D721Med (cell line): ENCODE measurements around the gene TEDDM1.

Experiments
- DNase-seq: peaks from one replicate; pipeline ENCODE4 v3.0.0; 2011; ENCODE audit warnings: low spot score; ENCODE audit not compliant: insufficient read length
- FAIRE-seq: peaks from 2 replicates; lab custom pipeline; 2011; peaks lifted over from hg19 to GRCh38; lab: Jason Lieb, UNC
- TF ChIP-seq, protein P1 (sequence below): IDR thresholded peaks from 2 replicates; pipeline ENCODE4 v1.5.1; 2012; ENCODE audit warnings: mild to moderate bottlenecking, control low read depth; ENCODE audit not compliant: insufficient read depth; ENCODE audit errors: missing control alignments

Gene TEDDM1

GRCh38 chr1:182441719-182442118 is 41.3 kb upstream of the TEDDM1 start:
- FAIRE-seq = no peak
- no peak for DNase-seq
- TF ChIP-seq, protein P1, sequence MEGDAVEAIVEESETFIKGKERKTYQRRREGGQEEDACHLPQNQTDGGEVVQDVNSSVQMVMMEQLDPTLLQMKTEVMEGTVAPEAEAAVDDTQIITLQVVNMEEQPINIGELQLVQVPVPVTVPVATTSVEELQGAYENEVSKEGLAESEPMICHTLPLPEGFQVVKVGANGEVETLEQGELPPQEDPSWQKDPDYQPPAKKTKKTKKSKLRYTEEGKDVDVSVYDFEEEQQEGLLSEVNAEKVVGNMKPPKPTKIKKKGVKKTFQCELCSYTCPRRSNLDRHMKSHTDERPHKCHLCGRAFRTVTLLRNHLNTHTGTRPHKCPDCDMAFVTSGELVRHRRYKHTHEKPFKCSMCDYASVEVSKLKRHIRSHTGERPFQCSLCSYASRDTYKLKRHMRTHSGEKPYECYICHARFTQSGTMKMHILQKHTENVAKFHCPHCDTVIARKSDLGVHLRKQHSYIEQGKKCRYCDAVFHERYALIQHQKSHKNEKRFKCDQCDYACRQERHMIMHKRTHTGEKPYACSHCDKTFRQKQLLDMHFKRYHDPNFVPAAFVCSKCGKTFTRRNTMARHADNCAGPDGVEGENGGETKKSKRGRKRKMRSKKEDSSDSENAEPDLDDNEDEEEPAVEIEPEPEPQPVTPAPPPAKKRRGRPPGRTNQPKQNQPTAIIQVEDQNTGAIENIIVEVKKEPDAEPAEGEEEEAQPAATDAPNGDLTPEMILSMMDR = no peak

- no peak for DNase-seq
- FAIRE-seq = no peak
- TF ChIP-seq, protein P1 = no peak
These were observed 37.9 kb upstream of the TEDDM1 start for GRCh38 chr1:182438326-182438725.

DNA sequence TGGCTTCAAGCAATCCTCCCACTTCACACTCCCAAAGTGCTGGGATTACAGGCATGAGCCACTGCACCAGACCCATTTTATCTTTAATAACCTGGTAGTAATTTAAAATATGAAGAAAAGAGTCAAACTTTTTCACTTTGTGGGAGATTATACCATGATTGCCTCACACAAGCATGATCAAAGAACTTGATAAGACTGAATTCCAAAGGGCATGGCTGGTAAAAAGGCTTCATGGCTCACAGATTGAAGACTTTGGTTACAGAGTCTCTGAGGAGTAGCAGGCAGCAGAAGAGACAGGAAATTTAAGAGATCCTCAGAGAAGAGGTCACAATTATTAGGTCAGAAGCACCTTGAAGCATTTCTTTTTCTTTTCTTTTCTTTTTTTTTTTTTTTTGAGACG is 33.1 kb upstream of the TEDDM1 start:
- DNase-seq = no peak
- no peak for FAIRE-seq
- TF ChIP-seq, protein P1 = no peak

DNA sequence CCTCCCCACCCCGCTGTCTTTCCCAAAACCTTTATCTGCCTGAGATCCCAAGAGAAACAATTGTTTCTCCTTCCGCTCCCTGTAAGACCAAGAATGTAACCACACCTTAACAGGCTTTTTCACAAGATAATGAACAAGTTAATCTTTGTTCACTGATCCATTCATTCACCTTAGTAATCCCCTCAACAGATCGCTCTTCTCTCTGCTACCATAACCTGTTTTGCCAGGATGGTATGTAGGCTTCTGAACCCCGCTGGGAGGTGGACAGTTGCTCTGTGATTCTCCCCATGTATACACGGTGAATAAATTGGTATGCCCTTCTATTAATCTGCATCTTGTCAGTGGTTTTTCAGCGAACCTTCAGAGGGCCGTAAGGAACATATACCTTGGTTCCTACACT is 30.8 kb upstream of the TEDDM1 start:
- FAIRE-seq = no peak
- no peak for DNase-seq
- TF ChIP-seq, protein P1 = no peak

GRCh38 chr1:182430263-182431068 is 30.0 kb upstream of the TEDDM1 start:
- TF ChIP-seq, protein P1 = no peak
- FAIRE-seq = no peak
- no peak for DNase-seq

- DNase-seq (no peak), FAIRE-seq (no peak)
- TF ChIP-seq, protein P1 = no peak
These were observed 27.6 kb upstream of the TEDDM1 start for GRCh38 chr1:182428043-182428442.
